ENCODE results near the gene NUDT13. TPM values are rescaled to one million over a fixed set of nuclear protein-coding genes. Genes with fewer than 3 reads are reported as not detected.

NUDT13 gene
- total and polyA plus RNA-seq, 2 of the 4 experiments (the other 2 are of a cell fraction): 0.90 to 1.7 TPM

- CTCF ChIA-PET: no interaction called here
- H3K4me1 ChIP-seq (ENCODE audit: control insufficient read depth, insufficient read depth, low read length): peaks cover 11% of the 10 kb centered on the region
- no peaks in the 10 kb centered on the region for H4K20me1 ChIP-seq (ENCODE audit: insufficient read depth, low read length)
- no peaks in the 10 kb centered on the region for H3K9me3 ChIP-seq (ENCODE audit: control insufficient read depth, insufficient read depth, low read length)
- H3K9ac ChIP-seq (ENCODE audit: low read depth, low read length): no peak overlapping the region
- peaks cover 8 to 15% of the 10 kb centered on the region in 2 experiments; a peak in 3 of 4 replicates for H3K79me1 ChIP-seq (ENCODE audit: low read depth in 1 of 2, low read length in 2 of 2)
- H3K4me2 ChIP-seq (ENCODE audit: low read depth, low read length): no peak overlapping the region
- H4K91ac ChIP-seq (ENCODE audit: insufficient read depth, low read depth, low read length): no peak overlapping the region
- WGBS, 2 experiments (ENCODE audit: extremely low coverage in 2 of 2, insufficient read length in 1 of 2): no CpG with 5 or more reads among the region's 4 CpGs
- intact Hi-C loops (cut with micrococcal nuclease): no loop called here
- ATAC-seq (ENCODE audit: low read depth) (no peak), DNase-seq (no peak)
- BruUV-seq (replicated peaks): no TSS peak
- no peak overlapping the region for H4K5ac ChIP-seq (ENCODE audit: low read depth, low read length)
- H2BK5ac ChIP-seq (ENCODE audit: low read depth, low read length, poor library complexity, severe bottlenecking): no peak overlapping the region
- no peak overlapping the region for H3K14ac ChIP-seq (replicated peaks; ENCODE audit: low read depth, low read length)
- no peak overlapping the region for H2AK9ac ChIP-seq (replicated peaks; ENCODE audit: low read depth, low read length, poor library complexity)
- dilution Hi-C loops (cut with HindIII; ENCODE audit: low sequenced_read_pairs, unreplicated experiment): no loop called here
- no peak overlapping the region for H3K4me3 ChIP-seq (ENCODE audit: insufficient read depth, low read depth, low read length)
- H2BK15ac ChIP-seq (ENCODE audit: low read depth, low read length): no peak overlapping the region
- no peak overlapping the region for H3K27ac ChIP-seq (ENCODE audit: insufficient read depth, low read length)
- H3K27me3 ChIP-seq (ENCODE audit: control insufficient read depth, insufficient read depth, low read length): no peaks in the 10 kb centered on the region
- H3K18ac ChIP-seq (ENCODE audit: low read depth, low read length): no peak overlapping the region
- no peak overlapping the region for H2AFZ ChIP-seq (replicated peaks; ENCODE audit: low read length, poor library complexity)
- no peak overlapping the region for H3K4ac ChIP-seq (ENCODE audit: low read depth, low read length)
- peaks cover 1% of the 10 kb centered on the region; the same call in 1 of the 2 replicates for H3K36me3 ChIP-seq (ENCODE audit: control insufficient read depth, insufficient read depth, low read length)
- H3K23ac ChIP-seq (ENCODE audit: low read depth, low read length): no peak overlapping the region
- H2AK5ac ChIP-seq (ENCODE audit: low read depth, low read length): no peak overlapping the region
- POLR2A ChIA-PET (ENCODE audit: unreplicated experiment): no interaction called here
- no peak overlapping the region for H4K8ac ChIP-seq (ENCODE audit: low read depth in 2 of 2, low read length in 2 of 2)
- no peak overlapping the region for H2BK20ac ChIP-seq (ENCODE audit: low read depth, low read length)
- TF ChIP-seq USF2 (IDR thresholded peaks at IDR 0.05; ENCODE audit: low read depth, low read length) (no peak), RAD21 (IDR thresholded peaks at IDR 0.05; ENCODE audit: low read length) (no peak), NFE2L2 (IDR thresholded peaks at IDR 0.05; ENCODE audit: low read depth, low read length) (no peak), MAZ (IDR thresholded peaks at IDR 0.05; ENCODE audit: borderline replicate concordance, low read depth, low read length) (no peak), CHD1 (IDR thresholded peaks at IDR 0.05; ENCODE audit: low read depth, low read length) (no peak), RCOR1 (IDR thresholded peaks at IDR 0.05; ENCODE audit: insufficient replicate concordance, low read length) (no peak), POLR2A (IDR thresholded peaks at IDR 0.05; ENCODE audit: low read depth, low read length) (no peak), MXI1 (IDR thresholded peaks at IDR 0.05; ENCODE audit: borderline replicate concordance, low read depth, low read length) (no peak), CTCF (conservative IDR thresholded peaks at IDR 0.05; ENCODE audit: low read depth, low read length) (no peak), MAFK (IDR thresholded peaks at IDR 0.05; ENCODE audit: low read depth, low read length) (no peak), RFX5 (IDR thresholded peaks at IDR 0.05; ENCODE audit: low read depth, low read length) (no peak), FOS (IDR thresholded peaks at IDR 0.05; ENCODE audit: low read depth, low read length) (no peak), BHLHE40 (IDR thresholded peaks at IDR 0.05; ENCODE audit: low read depth, low read length) (no peak), CEBPB (IDR thresholded peaks at IDR 0.05; ENCODE audit: low read depth, low read length) (no peak)
- no peaks in the 10 kb centered on the region; the same call in 1 of the 2 replicates for H3K9me1 ChIP-seq (ENCODE audit: insufficient read depth, low read length)
- in situ Hi-C loops (cut with MboI; ENCODE audit: low sequenced_read_pairs): no loop called here
- H3K56ac ChIP-seq (ENCODE audit: extremely low read depth, insufficient read depth, low read length): no peak overlapping the region
- H2BK120ac ChIP-seq (ENCODE audit: low read depth, low read length): no peak overlapping the region
These were observed 9.7 kb downstream of the NUDT13 start for GRCh38 chr10:73119952-73120351.
